ENCODE measurements around the gene REPS1.
A peak's percentile ranks its signal among the peaks of the same experiment; 100 is the strongest.
"Not testable (repeated sequence)": the region's sequence is repeated elsewhere in the genome, so short reads cannot be mapped to it uniquely, and the experiment has no call there.

The REPS1 gene, protein sequence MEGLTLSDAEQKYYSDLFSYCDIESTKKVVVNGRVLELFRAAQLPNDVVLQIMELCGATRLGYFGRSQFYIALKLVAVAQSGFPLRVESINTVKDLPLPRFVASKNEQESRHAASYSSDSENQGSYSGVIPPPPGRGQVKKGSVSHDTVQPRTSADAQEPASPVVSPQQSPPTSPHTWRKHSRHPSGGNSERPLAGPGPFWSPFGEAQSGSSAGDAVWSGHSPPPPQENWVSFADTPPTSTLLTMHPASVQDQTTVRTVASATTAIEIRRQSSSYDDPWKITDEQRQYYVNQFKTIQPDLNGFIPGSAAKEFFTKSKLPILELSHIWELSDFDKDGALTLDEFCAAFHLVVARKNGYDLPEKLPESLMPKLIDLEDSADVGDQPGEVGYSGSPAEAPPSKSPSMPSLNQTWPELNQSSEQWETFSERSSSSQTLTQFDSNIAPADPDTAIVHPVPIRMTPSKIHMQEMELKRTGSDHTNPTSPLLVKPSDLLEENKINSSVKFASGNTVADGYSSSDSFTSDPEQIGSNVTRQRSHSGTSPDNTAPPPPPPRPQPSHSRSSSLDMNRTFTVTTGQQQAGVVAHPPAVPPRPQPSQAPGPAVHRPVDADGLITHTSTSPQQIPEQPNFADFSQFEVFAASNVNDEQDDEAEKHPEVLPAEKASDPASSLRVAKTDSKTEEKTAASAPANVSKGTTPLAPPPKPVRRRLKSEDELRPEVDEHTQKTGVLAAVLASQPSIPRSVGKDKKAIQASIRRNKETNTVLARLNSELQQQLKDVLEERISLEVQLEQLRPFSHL

DNA sequence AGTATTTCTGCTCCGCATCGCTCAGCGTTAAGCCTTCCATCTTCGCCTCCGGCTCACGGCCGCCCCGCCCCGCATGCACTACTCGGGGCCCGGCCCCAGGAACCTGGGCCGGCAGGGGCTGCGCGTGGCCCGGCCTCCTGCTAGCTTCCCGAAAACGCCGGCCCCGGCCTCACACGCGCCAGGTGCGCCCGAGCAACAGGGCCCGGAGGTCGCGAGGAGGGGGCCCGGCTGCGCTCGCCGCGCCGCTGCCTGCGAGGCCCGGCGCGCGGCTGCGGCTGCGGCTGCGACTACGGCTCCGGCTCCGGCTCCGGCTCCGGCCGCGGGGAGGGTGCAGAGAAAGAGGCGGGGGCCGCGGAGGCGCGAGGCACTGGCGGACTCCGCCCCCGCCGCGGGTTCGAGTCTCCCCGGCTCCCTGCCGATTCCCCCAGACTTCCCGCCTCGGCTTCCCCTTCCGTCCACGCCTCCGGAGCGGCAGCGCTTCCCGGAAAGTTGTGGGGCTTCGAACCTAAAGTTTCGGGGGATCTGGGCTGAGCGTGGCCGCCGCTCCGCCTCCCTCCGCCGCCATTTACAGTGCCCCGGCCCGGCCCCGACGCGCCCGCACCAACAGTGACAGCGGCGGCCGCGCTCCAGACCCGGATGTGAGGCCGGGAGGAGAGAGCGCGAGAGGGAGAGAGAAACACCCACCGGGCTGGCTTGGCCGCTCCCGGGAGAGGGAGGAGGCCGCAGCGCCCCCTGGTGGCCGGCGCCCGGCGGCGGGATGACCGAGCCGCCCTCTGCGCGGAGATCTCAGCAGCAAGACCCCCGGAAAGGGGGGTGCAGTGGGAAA is at the start of gene REPS1:
REPS1 (minus strand) TSS at position 611 of the 826 bp plus-strand sequence; CDS start at position 40, 571 bp downstream.
- peak; percentile 91 for DNase-seq (ENCODE audit: low read depth)

DNA sequence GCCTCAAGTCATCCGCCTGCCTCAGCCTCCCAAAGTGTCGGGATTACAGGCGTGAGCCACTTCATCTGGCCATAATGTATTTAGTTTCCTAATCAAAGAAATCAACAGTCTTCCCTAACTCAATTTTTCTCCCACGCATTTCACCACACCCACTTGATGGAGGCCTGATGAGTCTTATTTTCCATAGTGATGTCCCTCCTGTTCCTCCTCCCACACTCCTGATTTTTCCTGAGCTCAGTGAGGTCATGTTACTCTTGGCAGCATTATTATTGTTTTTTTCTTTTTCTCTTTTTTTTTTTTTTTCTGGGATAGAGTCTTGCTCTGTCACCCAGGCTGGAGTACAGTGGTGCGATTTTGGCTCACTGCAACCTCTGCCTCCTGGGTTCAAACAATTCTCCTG is 49.4 kb upstream of the REPS1 start:
- peak; percentile 83 for DNase-seq (ENCODE audit: low read depth)

DNA sequence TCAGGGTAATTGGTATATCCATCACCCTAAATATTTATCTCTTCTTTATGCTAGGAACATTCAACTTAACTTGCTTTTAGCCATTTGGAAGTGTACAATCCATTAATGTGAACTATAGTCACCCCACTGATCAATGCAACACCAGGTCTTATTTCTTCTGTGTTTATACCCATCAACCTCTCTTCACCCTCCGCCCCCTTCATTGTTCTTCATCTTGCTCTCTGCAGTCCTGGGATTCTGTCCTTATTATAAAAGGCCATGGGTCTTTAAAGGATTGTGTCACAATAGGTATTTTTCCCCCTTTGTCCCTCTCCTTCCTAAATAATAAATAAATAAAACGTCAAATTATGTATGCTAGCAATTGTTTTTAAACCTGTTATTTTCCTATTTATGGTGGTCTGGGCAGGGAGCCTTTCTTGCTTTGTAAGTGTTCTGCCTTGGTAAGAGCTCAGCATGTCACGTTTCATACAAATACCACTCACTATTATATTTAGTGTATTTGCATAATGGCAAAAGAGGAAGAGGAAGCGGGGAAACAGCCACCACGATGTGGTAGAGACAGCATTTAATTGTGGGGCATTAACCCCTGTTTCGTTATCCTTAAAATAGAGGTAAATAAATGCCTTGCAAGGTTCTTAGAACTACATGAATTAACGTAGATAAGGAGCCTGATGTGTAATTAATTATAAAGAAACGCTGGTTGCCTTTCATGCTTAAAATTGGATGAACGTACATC is 42.3 kb upstream of the REPS1 start:
- no peak for DNase-seq (ENCODE audit: low read depth)

DNA sequence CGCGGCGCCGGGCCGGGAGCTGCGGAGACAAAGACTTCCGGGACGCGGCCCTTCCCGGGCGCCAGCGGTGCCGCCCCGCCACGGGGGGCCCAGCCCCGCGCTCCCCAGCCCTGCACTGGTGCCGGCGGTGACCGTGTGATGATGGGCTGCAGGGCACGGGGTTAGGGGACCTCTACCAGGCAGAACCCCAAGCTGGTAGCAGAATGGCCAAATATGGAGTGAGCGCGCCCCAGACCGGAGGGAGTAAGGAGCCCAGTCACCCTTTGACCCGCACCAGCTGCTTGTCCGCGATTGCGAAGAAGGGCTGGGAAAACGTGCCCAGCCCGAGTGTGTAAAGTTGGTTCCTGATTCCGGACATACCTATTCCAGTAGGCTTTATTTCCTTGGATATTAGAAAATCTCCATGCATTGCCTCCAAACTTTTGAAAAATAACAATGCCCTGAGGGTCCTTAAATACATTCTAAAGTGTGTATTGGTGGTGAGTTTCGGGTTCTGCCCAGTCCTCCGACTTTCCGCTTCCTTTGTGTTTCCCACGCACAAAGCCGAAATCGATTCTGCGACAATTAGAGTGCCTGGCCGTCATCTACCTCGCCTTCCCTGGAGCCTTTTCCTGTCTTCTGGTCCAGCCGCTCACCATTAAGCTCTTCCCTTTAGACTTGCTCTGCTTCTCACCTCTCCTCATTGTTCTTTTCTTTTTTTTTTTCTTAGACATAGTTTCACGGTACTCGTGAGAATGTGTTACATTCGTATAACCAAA is 41.6 kb upstream of the REPS1 start:
- peak; percentile 62 for DNase-seq (ENCODE audit: low read depth)

DNA sequence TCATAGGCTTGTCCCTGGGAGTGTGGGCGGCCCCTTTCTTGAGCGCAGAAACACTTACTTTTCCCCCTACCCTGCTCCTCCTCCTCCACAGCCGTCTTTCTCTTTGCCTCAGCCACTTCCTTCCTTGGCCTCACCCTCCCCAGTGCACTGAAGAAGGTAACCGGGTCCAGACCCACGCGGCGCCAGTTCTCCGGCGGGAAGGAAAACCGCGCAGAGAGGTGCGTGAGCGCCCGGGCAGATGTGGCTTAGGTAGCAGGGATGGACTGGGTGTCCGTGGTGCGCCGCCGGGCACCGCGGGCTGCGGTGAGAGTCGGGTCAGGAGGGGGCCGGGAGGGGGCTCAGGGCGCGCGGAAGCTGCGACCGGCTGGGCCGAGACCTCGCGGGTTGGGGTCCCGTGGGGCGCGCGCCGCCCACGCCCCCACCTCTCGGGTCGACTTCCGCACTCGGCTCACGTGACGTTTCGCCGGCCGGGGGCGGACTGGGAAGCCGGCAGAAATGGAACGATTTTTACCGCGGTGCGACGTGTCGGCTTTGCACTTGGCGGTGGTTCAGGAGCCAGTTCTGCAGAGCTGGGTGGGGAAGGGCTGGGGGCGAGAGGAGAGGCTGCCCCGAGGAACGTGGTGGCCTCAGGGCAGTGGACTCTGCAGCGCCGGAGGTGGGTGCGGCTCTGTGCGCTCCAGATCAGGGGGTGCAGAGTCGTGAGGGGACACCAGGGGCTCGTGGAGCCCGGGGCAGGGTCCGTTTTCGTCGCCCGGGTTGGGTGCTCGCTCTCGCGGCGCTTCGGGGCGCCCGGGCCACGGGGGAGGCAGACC is 40.8 kb upstream of the REPS1 start, which contains the start of gene ABRACL:
ABRACL (plus strand) TSS at position 88 of the 812 bp plus-strand sequence. CDS start 5,416 bp downstream, outside the sequence.
- peak; percentile 74 for DNase-seq (ENCODE audit: low read depth)

DNA sequence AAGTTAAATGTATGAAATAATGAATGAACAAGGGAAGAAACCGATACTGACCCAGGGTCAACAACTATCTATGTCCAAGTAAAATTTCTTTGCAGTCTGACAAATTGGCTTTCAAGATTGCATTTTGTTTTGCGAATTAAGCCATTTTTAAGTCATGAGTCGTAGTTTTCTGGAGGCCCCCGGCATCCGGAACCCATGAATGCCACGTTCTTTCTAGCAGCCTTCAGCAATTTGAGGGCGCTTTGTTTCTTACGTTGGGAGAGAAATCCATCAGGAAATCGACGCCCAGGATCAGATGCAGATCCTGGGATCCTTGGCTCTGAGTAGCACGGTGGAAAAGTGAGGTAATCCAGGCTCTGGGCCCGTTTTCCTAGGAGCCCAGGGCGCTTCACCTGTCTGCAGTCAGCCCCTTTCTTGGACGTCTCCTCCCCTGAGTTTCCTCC is 40.2 kb upstream of the REPS1 start:
- DNase-seq (ENCODE audit: low read depth): no peak

DNA sequence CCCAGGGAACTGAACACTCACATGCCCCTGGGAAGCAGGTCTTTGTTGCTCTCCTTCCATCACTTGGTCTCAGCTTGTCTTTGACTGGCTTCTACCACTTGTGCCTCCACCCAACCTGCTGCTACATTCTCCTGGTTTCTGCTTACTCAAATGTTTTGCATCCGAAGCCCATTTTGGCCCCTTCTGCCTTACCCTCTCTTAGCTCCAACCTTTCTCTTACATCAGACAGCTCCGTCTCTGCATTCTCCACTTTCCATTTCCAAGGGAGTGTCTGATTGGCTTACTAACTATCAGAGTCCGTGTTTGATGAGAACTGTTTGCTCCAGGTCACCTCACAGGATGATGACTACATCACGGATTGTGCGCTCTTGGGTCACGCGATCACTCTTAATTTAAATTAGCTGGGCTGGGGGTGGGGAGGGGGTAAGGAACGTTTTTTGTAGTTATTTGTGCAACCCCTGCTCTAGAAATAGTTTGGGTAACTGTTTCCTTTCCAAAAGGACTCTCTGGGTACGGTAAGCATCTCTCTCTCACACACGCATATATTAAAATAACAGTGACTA is 39.6 kb upstream of the REPS1 start:
- peak; percentile 60 for DNase-seq (ENCODE audit: low read depth)

DNA sequence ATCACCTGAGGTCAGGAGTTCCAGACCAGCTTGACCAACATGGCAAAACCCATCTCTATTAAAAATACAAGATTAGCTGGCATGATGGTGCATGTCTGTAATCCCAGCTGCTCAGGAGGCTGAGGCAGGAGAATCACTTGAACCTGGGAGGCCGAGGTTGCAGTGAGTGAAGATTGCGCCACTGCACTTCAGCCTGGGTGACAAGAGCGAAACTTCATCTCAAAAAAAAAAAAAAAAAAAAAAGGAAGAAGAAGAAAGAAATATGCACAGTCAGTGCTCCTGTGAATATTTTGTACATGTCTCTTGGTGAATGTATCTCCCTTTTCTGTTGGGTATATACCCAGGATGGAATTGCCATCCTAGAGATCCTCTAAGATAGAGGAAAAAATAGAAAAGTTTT is 37.4 kb upstream of the REPS1 start:
- DNase-seq (ENCODE audit: low read depth): not testable (repeated sequence)

DNA sequence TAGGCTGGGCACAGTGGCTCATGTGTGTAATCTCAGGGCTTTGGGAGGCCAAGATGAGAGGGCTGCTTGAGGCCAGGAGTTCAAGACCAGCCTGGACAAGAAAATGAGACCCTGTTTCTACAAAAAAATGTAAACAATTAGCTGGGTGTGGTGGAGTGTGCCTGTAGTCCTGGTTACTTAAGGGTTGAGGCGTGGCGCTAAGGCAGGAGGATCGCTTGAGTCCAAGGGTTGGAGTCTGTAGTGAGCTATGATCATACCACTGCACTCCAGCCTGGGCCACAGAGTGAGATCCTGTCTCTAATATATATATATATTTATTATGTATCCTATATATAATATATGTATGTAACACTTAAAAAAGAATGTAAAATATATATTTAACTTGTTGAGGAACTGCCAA is 32.6 kb upstream of the REPS1 start:
- DNase-seq (ENCODE audit: low read depth): no peak

DNA sequence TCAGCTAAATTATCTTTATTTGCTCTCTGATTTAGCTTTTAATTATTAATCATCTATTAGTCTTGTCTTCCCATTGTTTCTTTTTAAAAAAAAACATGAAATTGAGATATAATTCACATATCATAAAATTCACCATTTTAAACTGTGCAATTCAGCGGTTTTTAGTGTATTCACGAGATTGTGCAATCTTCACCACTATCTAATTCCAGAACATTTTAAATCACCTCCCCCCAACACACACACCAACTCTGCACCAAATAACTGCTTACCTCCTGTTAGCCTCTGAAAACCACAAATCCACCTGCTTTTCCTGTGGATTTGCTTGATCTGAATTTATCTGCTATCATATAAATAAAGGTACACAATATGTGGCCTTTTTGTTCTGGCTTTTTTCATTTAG is 31.7 kb upstream of the REPS1 start:
- no peak for DNase-seq (ENCODE audit: low read depth)

DNA sequence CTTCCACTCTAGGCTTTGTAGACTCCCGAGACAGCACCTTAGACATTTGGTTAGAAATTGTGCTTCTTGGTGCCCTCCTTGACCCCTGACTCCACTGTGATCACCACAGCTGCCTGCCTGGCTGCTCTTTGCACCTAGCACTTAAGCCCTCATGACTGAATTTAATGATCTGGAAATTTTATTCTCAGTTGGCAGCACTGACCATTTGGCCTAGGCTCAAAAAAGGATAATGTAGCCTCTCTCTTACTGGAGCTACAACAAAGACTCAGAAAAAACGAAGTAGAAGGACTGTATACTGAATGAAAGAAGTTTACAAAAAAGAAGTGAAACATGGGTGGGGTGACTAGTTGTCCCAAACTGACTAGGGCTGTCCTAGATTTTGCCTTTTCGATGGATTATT is 29.2 kb upstream of the REPS1 start:
- DNase-seq (ENCODE audit: low read depth): no peak

DNA sequence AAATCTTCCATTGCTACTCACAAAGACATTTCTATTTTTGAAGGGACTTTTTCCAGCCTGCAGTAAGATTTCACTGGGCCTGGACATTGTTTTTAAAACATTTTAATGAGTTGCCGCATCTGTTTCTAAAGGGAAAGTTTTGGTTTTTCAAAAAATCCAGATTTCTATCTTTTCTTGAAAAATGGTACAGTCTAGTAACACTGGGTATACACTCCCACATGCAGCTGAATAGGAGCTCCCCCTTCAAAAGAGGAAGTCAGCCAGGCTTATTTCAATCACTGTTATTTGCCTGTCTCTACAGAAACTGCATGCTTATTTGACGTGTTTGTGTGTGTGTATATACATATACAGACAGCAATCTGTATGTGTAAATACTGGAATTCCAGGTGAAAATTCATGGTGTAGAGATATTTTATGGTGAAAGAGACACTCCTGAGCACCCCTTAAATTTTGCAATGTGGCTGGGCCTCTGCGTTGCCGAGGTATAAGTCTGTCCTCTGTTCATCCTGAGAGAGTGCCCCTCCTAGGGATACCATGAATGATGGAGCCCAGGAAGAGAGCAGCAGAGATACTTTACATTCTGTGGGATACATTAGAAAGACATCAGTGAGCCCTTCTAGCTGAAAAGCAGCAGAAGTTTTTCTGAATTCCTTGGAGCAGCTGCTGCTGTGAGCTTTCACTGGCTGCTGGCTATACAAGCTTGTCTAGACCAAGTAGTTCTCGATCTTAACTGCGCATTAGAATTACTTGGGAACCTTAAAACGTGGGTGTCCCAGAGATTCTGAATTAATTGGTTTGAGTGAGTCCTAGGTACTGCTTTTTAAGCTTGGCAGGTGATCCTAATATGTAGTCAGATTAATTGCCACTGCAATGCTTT is 28.5 kb upstream of the REPS1 start:
- no peak for DNase-seq (ENCODE audit: low read depth)

DNA sequence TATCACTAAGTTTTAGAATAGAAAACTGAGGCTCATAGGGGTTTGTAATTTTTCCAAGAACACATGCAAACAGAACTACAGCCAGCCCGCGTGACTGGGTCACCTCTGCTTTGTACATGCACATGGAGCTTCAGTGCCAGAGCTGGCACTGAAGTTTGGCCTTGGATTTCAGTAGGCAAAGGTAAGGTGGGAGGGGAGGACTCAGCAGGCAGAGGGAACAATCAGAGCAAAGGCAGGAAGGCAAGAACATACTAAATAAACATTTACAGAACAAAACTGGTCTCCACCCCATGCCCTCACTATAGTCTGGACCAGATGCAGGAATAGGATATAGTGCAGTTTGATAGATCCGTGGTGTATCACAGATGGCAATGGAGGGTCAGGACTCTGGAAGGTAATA is 26.9 kb upstream of the REPS1 start:
- DNase-seq (ENCODE audit: low read depth): no peak

DNA sequence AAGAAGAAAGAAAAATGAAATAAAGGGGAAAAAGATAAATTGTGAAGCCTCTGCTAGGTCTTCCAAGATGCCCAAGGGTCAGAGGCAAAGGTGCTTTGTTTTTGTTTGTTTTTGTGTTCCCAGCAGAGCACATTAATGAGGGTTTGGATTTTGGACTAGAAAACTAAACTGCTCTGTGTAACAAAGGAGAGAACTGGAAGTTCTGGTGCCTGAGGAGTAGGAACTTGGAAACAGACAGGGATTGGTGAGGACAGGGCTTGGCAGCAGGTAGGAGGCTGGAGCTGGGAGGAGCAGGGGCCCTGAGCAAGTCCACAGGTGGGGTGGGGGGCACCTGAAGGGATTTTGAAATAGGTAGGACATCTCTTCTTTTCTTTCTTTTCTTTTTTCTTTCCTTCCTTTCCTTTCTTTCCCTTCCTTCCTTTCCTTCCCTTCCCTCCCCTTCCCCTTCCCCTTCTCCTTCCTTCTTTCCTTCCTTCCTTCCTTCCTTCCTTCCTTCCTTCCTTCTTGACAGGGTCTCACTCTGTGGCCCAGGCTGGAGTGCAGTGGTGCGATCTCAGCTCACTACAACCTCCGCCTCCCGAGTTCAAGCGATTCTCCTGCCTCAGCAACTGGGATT is 25.2 kb upstream of the REPS1 start:
- DNase-seq (ENCODE audit: low read depth): no peak

DNA sequence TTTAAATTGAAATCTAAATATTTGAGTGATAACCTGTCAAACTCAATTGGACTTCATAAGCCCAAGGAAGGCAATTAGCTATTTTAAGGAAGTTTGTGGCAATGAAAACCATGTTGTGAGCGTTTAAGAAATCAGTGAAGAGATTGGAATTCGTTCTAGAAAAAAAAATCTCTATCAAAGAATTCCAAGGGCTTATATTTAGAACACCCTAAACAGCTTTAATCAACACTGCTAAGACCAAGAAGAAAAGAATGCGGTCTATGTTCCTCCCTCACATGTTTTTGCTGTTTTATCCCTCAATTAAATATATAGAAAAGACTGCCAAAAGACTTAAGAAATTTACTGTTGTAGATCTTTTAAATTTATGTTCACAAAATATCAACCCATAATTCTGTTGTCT is 23.9 kb upstream of the REPS1 start:
- DNase-seq (ENCODE audit: low read depth): no peak

DNA sequence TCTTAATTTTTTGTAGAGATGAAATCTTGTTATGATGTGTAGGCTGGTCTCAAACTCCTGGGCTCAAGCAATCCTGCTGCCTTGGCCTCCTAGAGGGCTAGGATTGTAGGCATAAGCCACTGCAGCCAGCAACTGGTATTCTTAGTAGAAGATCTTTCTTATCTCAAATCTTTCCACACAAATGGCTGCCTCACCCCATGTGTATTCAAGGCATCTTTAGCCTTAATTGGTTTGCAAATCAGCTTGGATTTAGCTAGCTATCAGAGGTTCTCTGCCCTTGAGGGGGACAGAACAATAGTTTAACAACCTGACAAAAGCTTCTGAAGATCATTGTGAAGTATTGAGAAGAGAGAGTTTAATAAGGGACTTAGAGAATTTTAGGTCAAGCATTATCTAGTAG is 22.6 kb upstream of the REPS1 start:
- no peak for DNase-seq (ENCODE audit: low read depth)

DNA sequence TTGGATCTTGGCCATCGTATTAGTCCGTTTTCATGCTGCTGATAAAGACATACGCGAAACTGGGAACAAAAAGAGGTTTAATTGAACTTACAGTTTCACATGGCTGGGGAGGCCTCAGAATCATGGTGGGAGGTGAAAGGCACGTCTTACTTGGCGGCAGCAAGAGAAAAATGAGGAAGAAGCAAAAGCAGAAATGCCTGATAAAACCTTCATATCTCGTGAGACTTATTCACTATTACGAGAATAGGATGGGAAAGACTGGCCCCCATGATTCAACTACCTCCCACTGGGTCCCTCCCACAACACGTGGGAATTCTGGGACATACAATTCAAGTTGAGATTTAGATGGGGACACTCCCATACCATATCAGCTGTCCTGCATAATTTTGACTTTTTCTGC is 20.1 kb upstream of the REPS1 start:
- DNase-seq (ENCODE audit: low read depth): no peak

DNA sequence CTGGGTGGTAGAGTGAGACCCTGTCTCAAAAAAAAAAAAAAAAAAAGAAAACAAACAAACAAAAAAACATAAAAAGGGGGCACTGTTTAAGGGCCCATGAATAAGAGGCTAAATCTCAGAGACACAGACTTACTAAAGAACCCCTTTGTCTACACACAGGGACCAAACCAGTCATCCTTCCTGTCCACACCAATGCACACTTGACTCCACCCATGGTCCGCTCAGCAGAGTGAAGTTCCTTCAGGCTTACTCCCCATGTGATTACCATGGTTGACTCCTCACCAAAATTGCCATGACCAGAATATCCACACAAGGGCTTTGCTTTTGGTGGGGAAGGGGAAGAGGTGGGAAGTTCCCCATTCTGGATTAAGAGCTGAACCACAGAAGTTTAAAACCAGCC is 19.4 kb upstream of the REPS1 start:
- no peak for DNase-seq (ENCODE audit: low read depth)

All from EH (cell line).